ENCODE data around the gene PACRG. TPM values are rescaled to one million over a fixed set of nuclear protein-coding genes. Genes with fewer than 3 reads are reported as not detected.

The PACRG gene
- total RNA-seq, 1 experiment from 2014 or later: 0.44 TPM

GRCh38 chr6:163092876-163093275 is 365.1 kb downstream of the PACRG start (continued):
- no peak for TF ChIP-seq CREM (CRISPR knock-in tag; IDR thresholded peaks at IDR 0.05)
- no peak for TF ChIP-seq GRHL2 (CRISPR knock-in tag; IDR thresholded peaks at IDR 0.05; ENCODE audit: insufficient replicate concordance, severe bottlenecking)
- no peak for TF ChIP-seq ZNF423 (CRISPR knock-in tag; IDR thresholded peaks at IDR 0.05)
- no peak for TF ChIP-seq EMX1 (CRISPR knock-in tag; IDR thresholded peaks at IDR 0.05)
- no peak for TF ChIP-seq TEAD1 (CRISPR knock-in tag; IDR thresholded peaks at IDR 0.05)
- no peak for TF ChIP-seq JAZF1 (CRISPR knock-in tag; IDR thresholded peaks at IDR 0.05)
- TF ChIP-seq JUN (CRISPR knock-in tag; IDR thresholded peaks at IDR 0.05): no peak
- TF ChIP-seq, protein P1, sequence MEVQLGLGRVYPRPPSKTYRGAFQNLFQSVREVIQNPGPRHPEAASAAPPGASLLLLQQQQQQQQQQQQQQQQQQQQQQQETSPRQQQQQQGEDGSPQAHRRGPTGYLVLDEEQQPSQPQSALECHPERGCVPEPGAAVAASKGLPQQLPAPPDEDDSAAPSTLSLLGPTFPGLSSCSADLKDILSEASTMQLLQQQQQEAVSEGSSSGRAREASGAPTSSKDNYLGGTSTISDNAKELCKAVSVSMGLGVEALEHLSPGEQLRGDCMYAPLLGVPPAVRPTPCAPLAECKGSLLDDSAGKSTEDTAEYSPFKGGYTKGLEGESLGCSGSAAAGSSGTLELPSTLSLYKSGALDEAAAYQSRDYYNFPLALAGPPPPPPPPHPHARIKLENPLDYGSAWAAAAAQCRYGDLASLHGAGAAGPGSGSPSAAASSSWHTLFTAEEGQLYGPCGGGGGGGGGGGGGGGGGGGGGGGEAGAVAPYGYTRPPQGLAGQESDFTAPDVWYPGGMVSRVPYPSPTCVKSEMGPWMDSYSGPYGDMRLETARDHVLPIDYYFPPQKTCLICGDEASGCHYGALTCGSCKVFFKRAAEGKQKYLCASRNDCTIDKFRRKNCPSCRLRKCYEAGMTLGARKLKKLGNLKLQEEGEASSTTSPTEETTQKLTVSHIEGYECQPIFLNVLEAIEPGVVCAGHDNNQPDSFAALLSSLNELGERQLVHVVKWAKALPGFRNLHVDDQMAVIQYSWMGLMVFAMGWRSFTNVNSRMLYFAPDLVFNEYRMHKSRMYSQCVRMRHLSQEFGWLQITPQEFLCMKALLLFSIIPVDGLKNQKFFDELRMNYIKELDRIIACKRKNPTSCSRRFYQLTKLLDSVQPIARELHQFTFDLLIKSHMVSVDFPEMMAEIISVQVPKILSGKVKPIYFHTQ (CRISPR knock-in tag; IDR thresholded peaks at IDR 0.05): no peak
- TF ChIP-seq, protein P2, sequence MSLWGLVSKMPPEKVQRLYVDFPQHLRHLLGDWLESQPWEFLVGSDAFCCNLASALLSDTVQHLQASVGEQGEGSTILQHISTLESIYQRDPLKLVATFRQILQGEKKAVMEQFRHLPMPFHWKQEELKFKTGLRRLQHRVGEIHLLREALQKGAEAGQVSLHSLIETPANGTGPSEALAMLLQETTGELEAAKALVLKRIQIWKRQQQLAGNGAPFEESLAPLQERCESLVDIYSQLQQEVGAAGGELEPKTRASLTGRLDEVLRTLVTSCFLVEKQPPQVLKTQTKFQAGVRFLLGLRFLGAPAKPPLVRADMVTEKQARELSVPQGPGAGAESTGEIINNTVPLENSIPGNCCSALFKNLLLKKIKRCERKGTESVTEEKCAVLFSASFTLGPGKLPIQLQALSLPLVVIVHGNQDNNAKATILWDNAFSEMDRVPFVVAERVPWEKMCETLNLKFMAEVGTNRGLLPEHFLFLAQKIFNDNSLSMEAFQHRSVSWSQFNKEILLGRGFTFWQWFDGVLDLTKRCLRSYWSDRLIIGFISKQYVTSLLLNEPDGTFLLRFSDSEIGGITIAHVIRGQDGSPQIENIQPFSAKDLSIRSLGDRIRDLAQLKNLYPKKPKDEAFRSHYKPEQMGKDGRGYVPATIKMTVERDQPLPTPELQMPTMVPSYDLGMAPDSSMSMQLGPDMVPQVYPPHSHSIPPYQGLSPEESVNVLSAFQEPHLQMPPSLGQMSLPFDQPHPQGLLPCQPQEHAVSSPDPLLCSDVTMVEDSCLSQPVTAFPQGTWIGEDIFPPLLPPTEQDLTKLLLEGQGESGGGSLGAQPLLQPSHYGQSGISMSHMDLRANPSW (CRISPR knock-in tag; conservative IDR thresholded peaks at IDR 0.05; ENCODE audit: low read depth): no peak
- TF ChIP-seq FOXP1 (CRISPR knock-in tag; IDR thresholded peaks at IDR 0.05; ENCODE audit: borderline replicate concordance): no peak
- TF ChIP-seq, protein P3, sequence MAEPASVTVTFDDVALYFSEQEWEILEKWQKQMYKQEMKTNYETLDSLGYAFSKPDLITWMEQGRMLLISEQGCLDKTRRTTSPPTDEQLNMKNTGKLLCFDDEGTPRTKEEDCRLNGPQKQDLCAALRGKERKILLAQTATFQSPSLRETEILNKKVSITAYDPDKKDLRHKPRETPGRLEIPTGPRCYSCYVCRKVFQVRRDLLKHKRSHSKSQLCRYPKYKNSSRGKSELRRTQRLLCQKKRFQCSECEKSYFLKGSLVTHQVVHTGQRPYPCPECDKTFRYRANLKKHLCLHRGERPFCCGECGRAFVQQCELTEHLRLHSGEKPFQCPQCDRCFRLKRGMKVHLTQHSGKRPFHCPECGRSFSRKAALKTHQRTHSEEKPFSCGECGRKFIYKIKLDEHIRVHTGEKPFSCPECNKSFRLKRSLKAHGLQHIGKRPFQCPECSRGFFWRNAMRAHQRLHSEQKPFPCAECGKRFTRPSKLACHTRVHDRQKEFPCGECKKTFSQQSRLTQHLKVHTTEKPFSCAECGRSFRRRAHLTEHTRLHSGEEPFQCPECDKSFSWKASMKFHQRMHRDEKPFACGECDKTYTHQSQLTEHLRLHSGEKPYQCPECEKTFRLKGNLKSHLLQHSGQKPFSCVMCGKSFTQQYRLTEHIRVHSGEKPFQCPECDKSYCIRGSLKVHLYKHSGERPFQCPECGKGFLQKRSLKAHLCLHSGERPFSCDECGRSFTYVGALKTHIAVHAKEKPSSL (CRISPR knock-in tag; conservative IDR thresholded peaks at IDR 0.05): no peak

GRCh38 chr6:163094881-163095280 is 367.1 kb downstream of the PACRG start:
- TF ChIP-seq HMGA2 (CRISPR knock-in tag; IDR thresholded peaks at IDR 0.05) (no peak), PRRX2 (CRISPR knock-in tag; IDR thresholded peaks at IDR 0.05) (no peak), ZNF219 (CRISPR knock-in tag; IDR thresholded peaks at IDR 0.05; ENCODE audit: borderline replicate concordance) (no peak), ZNF396 (CRISPR knock-in tag; IDR thresholded peaks at IDR 0.05; ENCODE audit: borderline replicate concordance) (no peak)
- no peak overlapping the region for H3K27ac Mint-ChIP-seq

GRCh38 chr6:163095401-163095800 is 367.6 kb downstream of the PACRG start:
- ChIA-PET CTCF (interaction anchor here (1.0 kb wide), 1 partner anchor 26 kb away, joined by 3 read pairs; no protein-coding TSS in a partner anchor), POLR2A (no interaction called here)
- Mint-ChIP-seq H3K4me1 (peaks cover 70% of the 10 kb centered on the region), H3K27me3 (ENCODE audit: low read depth) (peaks cover 8% of the 10 kb centered on the region; the same call in 1 of the 2 replicates), H3K27ac (no peak overlapping the region), H3K36me3 (peaks cover 18% of the 10 kb centered on the region), H3K4me3 (no peak overlapping the region), H3K9me3 (peaks cover 15% of the 10 kb centered on the region)
- no peak for DNase-seq (ENCODE audit: low spot score)
- no peak for ATAC-seq
- no peak for TF ChIP-seq ZNF317 (CRISPR knock-in tag; IDR thresholded peaks at IDR 0.05; ENCODE audit: borderline replicate concordance, low read depth)
- TF ChIP-seq, protein P4, sequence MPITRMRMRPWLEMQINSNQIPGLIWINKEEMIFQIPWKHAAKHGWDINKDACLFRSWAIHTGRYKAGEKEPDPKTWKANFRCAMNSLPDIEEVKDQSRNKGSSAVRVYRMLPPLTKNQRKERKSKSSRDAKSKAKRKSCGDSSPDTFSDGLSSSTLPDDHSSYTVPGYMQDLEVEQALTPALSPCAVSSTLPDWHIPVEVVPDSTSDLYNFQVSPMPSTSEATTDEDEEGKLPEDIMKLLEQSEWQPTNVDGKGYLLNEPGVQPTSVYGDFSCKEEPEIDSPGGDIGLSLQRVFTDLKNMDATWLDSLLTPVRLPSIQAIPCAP (CRISPR knock-in tag; IDR thresholded peaks at IDR 0.05): no peak
- TF ChIP-seq CBFB (CRISPR knock-in tag; IDR thresholded peaks at IDR 0.05; ENCODE audit: low read depth): no peak
- TF ChIP-seq ATF3 (CRISPR knock-in tag; conservative IDR thresholded peaks at IDR 0.05): no peak
- TF ChIP-seq KAT7 (CRISPR knock-in tag; IDR thresholded peaks at IDR 0.05; ENCODE audit: borderline replicate concordance): no peak
- no peak for TF ChIP-seq SMAD4 (CRISPR knock-in tag; IDR thresholded peaks at IDR 0.05)
- no peak for TF ChIP-seq ZMAT4 (CRISPR knock-in tag; IDR thresholded peaks at IDR 0.05)
- TF ChIP-seq ZNF281 (CRISPR knock-in tag; IDR thresholded peaks at IDR 0.05): no peak
- no peak for TF ChIP-seq ZNF423 (CRISPR knock-in tag; IDR thresholded peaks at IDR 0.05)

More at GRCh38 chr6:163094881-163095280, 367.1 kb downstream of the PACRG start:
- Mint-ChIP-seq H3K4me3 (no peak overlapping the region), H3K27me3 (ENCODE audit: low read depth) (peaks cover 8% of the 10 kb centered on the region; the same call in 1 of the 2 replicates), H3K4me1 (peaks cover 70% of the 10 kb centered on the region), H3K9me3 (peaks cover 15% of the 10 kb centered on the region), H3K36me3 (peaks cover 18% of the 10 kb centered on the region)
- ATAC-seq (no peak), DNase-seq (ENCODE audit: low spot score) (no peak)
- POLR2A ChIA-PET: no interaction called here
- CTCF ChIA-PET: no interaction called here
